NCI-H510A treated with DMSO at 0.1 percent for 48 hours (cell line): ENCODE results near the gene TRIM27.
A peak's percentile ranks its signal among the peaks of the same experiment; 100 is the strongest.
"Not testable (repeated sequence)": the region's sequence is repeated elsewhere in the genome, so short reads cannot be mapped to it uniquely, and the experiment has no call there.

Experiments used
- DNase-seq: peaks from one replicate; lab custom pipeline; 2025; lab: John Stamatoyannopoulos, UW

The TRIM27 gene

GRCh38 chr6:28864326-28864923 is 59.4 kb downstream of the TRIM27 start:
- DNase-seq: no peak

GRCh38 chr6:28863604-28864325 is 60.0 kb downstream of the TRIM27 start:
- peak; percentile 56 for DNase-seq

GRCh38 chr6:28862077-28862476 is 61.7 kb downstream of the TRIM27 start:
- DNase-seq: no peak

GRCh38 chr6:28861339-28861738 is 62.4 kb downstream of the TRIM27 start:
- DNase-seq: no peak

- no peak for DNase-seq
Observed at GRCh38 chr6:28860581-28860980, 63.2 kb downstream of the TRIM27 start.

GRCh38 chr6:28858963-28859362 is 64.8 kb downstream of the TRIM27 start:
- DNase-seq: no peak

GRCh38 chr6:28856620-28857005 is 67.2 kb downstream of the TRIM27 start:
- DNase-seq: no peak

GRCh38 chr6:28854405-28854804 is 69.4 kb downstream of the TRIM27 start:
- not testable (repeated sequence) for DNase-seq
